PC-3 (cell line): ENCODE measurements around the gene SNAP23. TPM values are rescaled to one million over a fixed set of nuclear protein-coding genes. Genes with fewer than 3 reads are reported as not detected.
A peak's percentile ranks its signal among the peaks of the same experiment; 100 is the strongest.

ENCODE experiments used
- ATAC-seq: fragments of 200-7000 bp; cut with Tn5 transposase; 2 replicates; pipeline ENCODE4 v1.9.1; 2020; ENCODE audit warnings: mild to moderate bottlenecking, moderate library complexity
- BruUV-seq: library from RNA; stranded (reverse); fragments of 400-500 nt; replicated peaks from 2 replicates; lab custom pipeline; 2021; lab: Mats Ljungman, UMichigan
- CTCF ChIA-PET: fragments of 300-600 bp; sonication (Branson Sonifier 250); formaldehyde crosslinking; loops from one replicate; lab custom pipeline; 2022; ENCODE audit warnings: antibody characterized with exemption; lab: Charles Lee
- POLR2A ChIA-PET: fragments of 300-600 bp; sonication (Branson Sonifier 250); formaldehyde crosslinking; loops from one replicate; lab custom pipeline; 2022; ENCODE audit warnings: antibody characterized with exemption; ENCODE audit not compliant: unreplicated experiment; lab: Charles Lee
- DNase-seq: peaks from one replicate; pipeline ENCODE4 v3.0.0-alpha.2; 2015
- H2AFZ ChIP-seq: fragments of 300-600 bp; sonication (generic); 2 replicates; pipeline ENCODE4 v1.6.0; 2016; ENCODE audit warnings: antibody characterized with exemption, low read length
- H3F3A ChIP-seq: fragments of 300-600 bp; sonication (generic); one replicate; pipeline ENCODE4 v1.6.0; 2017; ENCODE audit warnings: antibody characterized with exemption, low read length, control low read depth, mild to moderate bottlenecking; ENCODE audit not compliant: unreplicated experiment
- H3K27ac ChIP-seq: fragments of 300-600 bp; sonication (generic); 2 replicates; pipeline ENCODE4 v1.5.1; 2016; ENCODE audit warnings: mild to moderate bottlenecking, low read length
- H3K27me3 ChIP-seq: fragments of 300-600 bp; sonication (generic); 2 replicates; pipeline ENCODE4 v1.6.1; 2016; ENCODE audit warnings: low read length, mixed read lengths
- H3K36me3 ChIP-seq: fragments of 300-600 bp; sonication (generic); 2 replicates; pipeline ENCODE4 v1.6.1; 2016; ENCODE audit warnings: low read depth, mixed run types, low read length, mixed read lengths
- H3K4me1 ChIP-seq: fragments of 300-600 bp; sonication (generic); 2 replicates; pipeline ENCODE4 v1.5.1; 2016; ENCODE audit warnings: low read length; ENCODE audit not compliant: insufficient read depth
- H3K4me2 ChIP-seq: fragments of 300-600 bp; sonication (generic); 2 replicates; pipeline ENCODE4 v1.6.0; 2016; ENCODE audit warnings: low read length
- H3K4me3 ChIP-seq: fragments of 300-600 bp; sonication (generic); 2 replicates; pipeline ENCODE4 v1.5.1; 2016; ENCODE audit warnings: mild to moderate bottlenecking, low read length, mixed read lengths
- H3K79me2 ChIP-seq: fragments of 300-600 bp; sonication (generic); 2 replicates; pipeline ENCODE4 v1.6.1; 2017; ENCODE audit warnings: low read length, mixed read lengths
- H3K9ac ChIP-seq: fragments of 300-600 bp; sonication (generic); 2 replicates; pipeline ENCODE4 v1.6.0; 2016; ENCODE audit warnings: mild to moderate bottlenecking, low read length
- H3K9me2 ChIP-seq: fragments of 300-600 bp; sonication (generic); replicated peaks from 2 replicates; pipeline ENCODE4 v1.6.1; 2016; ENCODE audit warnings: mixed run types, low read length, mixed read lengths
- H3K9me3 ChIP-seq: fragments of 300-600 bp; sonication (generic); 2 replicates; pipeline ENCODE4 v1.6.1; 2016; ENCODE audit warnings: low read length, mixed read lengths
- H4K20me1 ChIP-seq: fragments of 300-600 bp; sonication (generic); 2 replicates; pipeline ENCODE4 v1.6.1; 2016; ENCODE audit warnings: low read length, mixed read lengths
- CTCF ChIP-seq: fragments of 300-600 bp; sonication (generic); conservative IDR thresholded peaks from 2 replicates; pipeline ENCODE4 v1.5.1; 2017; ENCODE audit warnings: antibody characterized with exemption, low read depth, mild to moderate bottlenecking, low read length
- EZH2 ChIP-seq: fragments of 300-600 bp; sonication (generic); IDR thresholded peaks from one replicate; pipeline ENCODE4 v1.6.1; 2017; ENCODE audit warnings: antibody characterized with exemption, mild to moderate bottlenecking, low read length; ENCODE audit not compliant: unreplicated experiment
- EZH2phosphoT487 ChIP-seq: fragments of 300-600 bp; sonication (generic); IDR thresholded peaks from 2 replicates; pipeline ENCODE4 v1.6.1; 2018; ENCODE audit warnings: mild to moderate bottlenecking, antibody characterized with exemption, low read length, borderline replicate concordance
- intact Hi-C: fragments of 100-400 bp; cut with micrococcal nuclease; formaldehyde crosslinking; loops from 2 replicates; pipeline ENCODE4 v1.9.0; 2023
- total RNA-seq: library from RNA; depleted of rRNA; stranded (reverse); fragments of >200 nt; gene quantifications from 2 replicates; pipeline ENCODE4 v1.2.3, GENCODE V29; 2014

The SNAP23 gene
- total RNA-seq, 1 experiment from 2014 or later = 40.2 TPM

GRCh38 chr15:42490671-42491538, 4.5 kb upstream of the SNAP23 start, which contains the start of gene ZNF106:
TSS of gene ZNF106 (minus strand) at chr15:42491141. CDS start at chr15:42472289, 18,852 bp downstream.
- Histone ChIP-seq H3K9me3 (no peaks in the 10 kb centered on the region), H3K9ac (peak within 1 kb of the TSS; percentile 94), H3K4me3 (peak within 1 kb of the TSS; percentile 88), H4K20me1 (no peaks in the 10 kb centered on the region), H3K79me2 (peaks cover 50% of the 10 kb centered on the region), H3K4me1 (peaks cover 21% of the 10 kb centered on the region), H3K9me2 (no peaks in the 10 kb centered on the region), H3F3A (no peaks in the 10 kb centered on the region), H3K36me3 (no peaks in the 10 kb centered on the region), H3K27ac (peak within 1 kb of the TSS; percentile 88), H2AFZ (peak within 1 kb of the TSS; percentile 98), H3K4me2 (peak within 1 kb of the TSS; percentile 96), H3K27me3 (no peaks in the 10 kb centered on the region)
- peak; percentile 29 for ATAC-seq
- peak; percentile 91 for DNase-seq
- TF ChIP-seq EZH2phosphoT487 (no peak), EZH2 (no peak), CTCF (0 out of 2 replicates have a peak, but pooled peaks have one; percentile 18)
- POLR2A ChIA-PET = interaction anchor here (0.6 to 0.7 kb wide), 5 partner anchors 8 to 1594 kb away, joined by 3 to 16 read pairs (median 5); partner anchors contain the start of gene STARD9
- intact Hi-C loops = no loop called here
- CTCF ChIA-PET = interaction anchor here (1.0 kb wide), 1 partner anchor 14 kb away, joined by 3 read pairs; no protein-coding TSS in a partner anchor
- BruUV-seq = TSS peak; percentile 62

- peak overlapping the region; percentile 98 for H2AFZ ChIP-seq
- CTCF ChIA-PET = no interaction called here
- no peaks in the 10 kb centered on the region for H4K20me1 ChIP-seq
- POLR2A ChIA-PET = interaction anchor here (0.6 kb wide), 2 partner anchors 160 to 831 kb away, joined by 3 to 5 read pairs; no protein-coding TSS in a partner anchor
- DNase-seq = peak; percentile 71
- intact Hi-C loops = no loop called here
- no peaks in the 10 kb centered on the region for H3K36me3 ChIP-seq
- H3K4me2 ChIP-seq = peak overlapping the region; percentile 96
- H3F3A ChIP-seq = no peaks in the 10 kb centered on the region
- ATAC-seq = peak; percentile 29
- H3K79me2 ChIP-seq = peaks cover 49% of the 10 kb centered on the region
- H3K4me3 ChIP-seq = peak overlapping the region; percentile 88
- H3K9me2 ChIP-seq = no peaks in the 10 kb centered on the region
- H3K27ac ChIP-seq = peak overlapping the region; percentile 88
- no peaks in the 10 kb centered on the region for H3K9me3 ChIP-seq
- H3K4me1 ChIP-seq = peaks cover 21% of the 10 kb centered on the region
- no TSS peak for BruUV-seq
- TF ChIP-seq CTCF (no peak), EZH2phosphoT487 (no peak), EZH2 (no peak)
- peak overlapping the region; percentile 94 for H3K9ac ChIP-seq
- H3K27me3 ChIP-seq = no peaks in the 10 kb centered on the region
Measured at GRCh38 chr15:42491539-42492225, 3.8 kb upstream of the SNAP23 start.
